ENCODE results near the gene PCSK4. TPM values are rescaled to one million over a fixed set of nuclear protein-coding genes. Genes with fewer than 3 reads are reported as not detected.

PCSK4 gene
- total RNA-seq, 1 experiment from 2014 or later: 9.1 TPM

DNA sequence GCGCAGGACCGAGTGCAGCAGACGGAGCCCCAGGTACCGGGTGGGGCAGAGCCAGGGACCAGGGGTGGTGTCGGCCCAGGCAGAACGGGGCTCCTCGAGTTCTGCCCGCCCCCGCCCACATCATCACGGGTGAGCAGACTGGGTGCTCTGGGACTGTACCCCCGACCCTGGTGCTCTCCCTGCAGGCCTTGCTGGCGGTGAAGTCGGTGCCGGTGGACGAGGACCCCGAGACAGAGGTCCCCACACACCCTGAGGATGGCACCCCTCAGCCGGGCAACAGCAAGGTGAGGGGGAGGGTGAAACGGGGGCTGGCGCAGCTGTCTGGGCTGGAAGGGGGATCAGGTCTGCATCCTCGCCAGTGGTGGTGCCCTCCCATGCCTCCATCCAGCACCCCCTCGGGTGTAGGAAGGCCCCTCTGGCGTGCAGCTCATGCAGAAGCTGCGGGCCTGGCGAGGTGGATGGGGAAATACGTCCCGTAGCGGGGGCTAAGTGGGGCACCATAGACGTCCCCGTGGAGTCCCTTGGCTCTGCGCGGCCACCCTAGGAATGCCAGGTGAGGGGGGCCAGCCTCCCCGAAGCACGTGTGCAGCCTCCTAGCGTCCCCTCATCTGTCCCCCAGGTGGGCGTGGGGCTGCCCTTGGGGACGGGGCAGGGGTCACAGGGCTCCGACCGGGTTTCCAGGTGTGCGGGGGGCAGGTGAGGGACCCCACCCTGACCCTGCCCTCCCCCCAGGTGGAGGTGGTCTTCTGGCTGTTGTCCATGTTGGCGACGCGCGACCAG is 33.8 kb downstream of the PCSK4 start:
- Histone ChIP-seq H3K23ac (ENCODE audit: insufficient read length, low read depth, low read length) (no peak overlapping the region), H4K5ac (ENCODE audit: insufficient read length, low read depth, low read length) (no peak overlapping the region), H3K4ac (ENCODE audit: low read depth, low read length) (no peak overlapping the region), H3K9ac (ENCODE audit: extremely low read depth, insufficient read length, low read length) (no peak overlapping the region), H3K4me1 (ENCODE audit: insufficient read depth, low read length) (no peaks in the 10 kb centered on the region; the same call in 1 of the 2 replicates), H2AFZ (ENCODE audit: low read length) (no peak overlapping the region), H2BK120ac (ENCODE audit: low read depth, low read length, poor library complexity, severe bottlenecking) (no peak overlapping the region), H4K91ac (ENCODE audit: insufficient read length, low read depth, low read length) (no peak overlapping the region), H3K18ac (ENCODE audit: insufficient read length, low read depth, low read length) (no peak overlapping the region), H3K14ac (ENCODE audit: insufficient read depth, low read length) (no peak overlapping the region), H3K56ac (ENCODE audit: insufficient read length, low read depth, low read length) (no peak overlapping the region), H2BK12ac (ENCODE audit: insufficient read length, low read depth, low read length) (no peak overlapping the region), H3K79me1 (ENCODE audit: insufficient read depth, low read depth, low read length, poor library complexity, severe bottlenecking) (no peaks in the 10 kb centered on the region), H3K4me2 (ENCODE audit: insufficient read depth, insufficient read length, low read length) (no peak overlapping the region), H4K20me1 (ENCODE audit: control insufficient read depth, insufficient read depth, insufficient read length) (no peaks in the 10 kb centered on the region), H3T11ph (ENCODE audit: low read length) (no peak overlapping the region), H2AK5ac (ENCODE audit: insufficient read length, low read length) (no peak overlapping the region), H2BK15ac (ENCODE audit: low read depth, low read length) (no peak overlapping the region), H4K8ac (replicated peaks; ENCODE audit: insufficient read length, low read depth, low read length) (no peak overlapping the region), H3K27ac (ENCODE audit: insufficient read length, low read depth, low read length) (no peak overlapping the region), H3K9me3 (ENCODE audit: control insufficient read depth, low read depth, low read length) (no peaks in the 10 kb centered on the region), H3K23me2 (ENCODE audit: insufficient read length, low read depth, low read length, poor library complexity, severe bottlenecking) (peaks cover 11% of the 10 kb centered on the region), H3K27me3 (ENCODE audit: insufficient read depth, low read length) (no peaks in the 10 kb centered on the region; the same call in 1 of the 2 replicates), H2BK20ac (ENCODE audit: low read depth, low read length, poor library complexity, severe bottlenecking) (no peak overlapping the region), H2BK5ac (ENCODE audit: insufficient read length, low read length) (no peak overlapping the region), H3K79me2 (ENCODE audit: insufficient read depth, low read length) (no peaks in the 10 kb centered on the region)
- TF ChIP-seq, protein P1, sequence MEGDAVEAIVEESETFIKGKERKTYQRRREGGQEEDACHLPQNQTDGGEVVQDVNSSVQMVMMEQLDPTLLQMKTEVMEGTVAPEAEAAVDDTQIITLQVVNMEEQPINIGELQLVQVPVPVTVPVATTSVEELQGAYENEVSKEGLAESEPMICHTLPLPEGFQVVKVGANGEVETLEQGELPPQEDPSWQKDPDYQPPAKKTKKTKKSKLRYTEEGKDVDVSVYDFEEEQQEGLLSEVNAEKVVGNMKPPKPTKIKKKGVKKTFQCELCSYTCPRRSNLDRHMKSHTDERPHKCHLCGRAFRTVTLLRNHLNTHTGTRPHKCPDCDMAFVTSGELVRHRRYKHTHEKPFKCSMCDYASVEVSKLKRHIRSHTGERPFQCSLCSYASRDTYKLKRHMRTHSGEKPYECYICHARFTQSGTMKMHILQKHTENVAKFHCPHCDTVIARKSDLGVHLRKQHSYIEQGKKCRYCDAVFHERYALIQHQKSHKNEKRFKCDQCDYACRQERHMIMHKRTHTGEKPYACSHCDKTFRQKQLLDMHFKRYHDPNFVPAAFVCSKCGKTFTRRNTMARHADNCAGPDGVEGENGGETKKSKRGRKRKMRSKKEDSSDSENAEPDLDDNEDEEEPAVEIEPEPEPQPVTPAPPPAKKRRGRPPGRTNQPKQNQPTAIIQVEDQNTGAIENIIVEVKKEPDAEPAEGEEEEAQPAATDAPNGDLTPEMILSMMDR (conservative IDR thresholded peaks at IDR 0.05): no peak
- Mint-ChIP-seq H3K4me1 (peaks cover 7 to 27% of the 10 kb centered on the region in 2 experiments), H3K9me3 (no peaks in the 10 kb centered on the region), H3K4me3 (peak overlapping the region in 1 of 2 experiments; percentile 71; a peak in 1 of 5 replicates), H3K36me3 (ENCODE audit: insufficient read depth in 1 of 3, low read depth in 3 of 3) (peaks cover 0 to 13% (median 5%) of the 10 kb centered on the region in 3 experiments; a peak in 2 of 7 replicates), H3K27ac (no peak overlapping the region), H3K27me3 (ENCODE audit: low read depth) (peaks cover 75% of the 10 kb centered on the region)
- DNase-seq: no peak
- no CpG with 5 or more reads among the region's 43 CpGs for WGBS (ENCODE audit: extremely low coverage, insufficient read length, low lambda C conversion rate)
